GM21619 (cell line): Measurements from ENCODE around the gene TFIP11.

Source experiments
- ATAC-seq: cut with Tn5 transposase; IDR thresholded peaks from one replicate; pipeline ENCODE4 v1.9.1; 2021; ENCODE audit not compliant: unreplicated experiment

The TFIP11 gene

DNA sequence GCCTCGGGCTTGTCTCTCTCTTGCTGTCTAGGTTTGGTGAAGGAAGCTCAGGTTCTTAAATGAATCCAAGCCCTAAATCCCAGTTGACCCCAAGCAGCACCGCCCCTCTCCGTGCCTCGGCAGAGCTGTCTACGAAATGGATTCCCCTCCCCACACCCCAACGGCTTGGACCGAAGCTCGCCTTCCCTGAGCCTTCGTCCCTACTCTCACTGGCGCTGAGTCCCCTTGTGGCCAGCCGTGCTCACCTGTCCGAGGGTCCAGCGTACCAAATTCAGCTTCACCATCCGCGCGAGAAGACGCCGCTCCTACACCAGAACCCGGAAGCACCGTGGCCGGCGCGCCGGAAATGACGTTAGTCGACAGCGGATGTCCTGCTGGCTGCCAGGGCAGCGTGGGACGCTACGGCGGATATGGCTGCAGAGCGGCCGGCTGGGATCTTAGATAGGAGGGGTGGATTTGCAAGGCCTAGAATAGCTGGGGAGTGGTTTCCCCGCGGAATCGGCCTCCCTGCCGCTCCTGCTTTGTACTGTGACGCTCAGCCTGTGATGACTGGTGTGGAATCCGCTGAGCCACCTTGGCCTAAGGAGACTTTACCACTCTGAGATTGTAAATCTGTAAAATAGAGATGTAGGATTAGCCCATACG lies at the start of gene TFIP11:
TFIP11 (minus strand) TSS at position 325 of the 645 bp plus-strand sequence. CDS start 2,201 bp downstream, outside the sequence.
- peak; percentile 94 for ATAC-seq

- ATAC-seq: no peak
Observed at GRCh38 chr22:26561756-26562417, 49.6 kb upstream of the TFIP11 start.

- no peak for ATAC-seq
Observed at GRCh38 chr22:26559961-26560575, 47.8 kb upstream of the TFIP11 start.

- no peak for ATAC-seq
Observed at GRCh38 chr22:26558248-26558895, 46.1 kb upstream of the TFIP11 start.

GRCh38 chr22:26556904-26557303 lies 44.6 kb upstream of the TFIP11 start:
- no peak for ATAC-seq

DNA sequence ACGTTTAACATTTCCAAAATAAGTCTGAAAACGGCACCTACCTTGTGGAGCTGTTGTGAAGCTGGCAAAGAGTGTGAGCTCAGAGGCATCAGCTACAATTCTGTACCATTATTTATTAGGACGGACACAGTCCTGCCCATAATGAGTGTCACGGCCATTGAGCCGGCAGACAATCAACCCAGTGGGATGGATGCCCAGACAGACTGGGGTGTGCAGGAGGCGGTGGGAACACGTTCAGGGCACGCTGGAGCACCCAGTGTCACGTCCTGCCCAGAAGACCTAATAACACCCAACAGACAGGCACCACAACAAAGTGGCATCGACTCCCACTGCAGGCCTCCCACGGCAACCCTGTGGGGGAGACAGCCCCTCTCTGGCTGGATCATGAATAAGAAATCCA lies 43.2 kb upstream of the TFIP11 start:
- no peak for ATAC-seq

DNA sequence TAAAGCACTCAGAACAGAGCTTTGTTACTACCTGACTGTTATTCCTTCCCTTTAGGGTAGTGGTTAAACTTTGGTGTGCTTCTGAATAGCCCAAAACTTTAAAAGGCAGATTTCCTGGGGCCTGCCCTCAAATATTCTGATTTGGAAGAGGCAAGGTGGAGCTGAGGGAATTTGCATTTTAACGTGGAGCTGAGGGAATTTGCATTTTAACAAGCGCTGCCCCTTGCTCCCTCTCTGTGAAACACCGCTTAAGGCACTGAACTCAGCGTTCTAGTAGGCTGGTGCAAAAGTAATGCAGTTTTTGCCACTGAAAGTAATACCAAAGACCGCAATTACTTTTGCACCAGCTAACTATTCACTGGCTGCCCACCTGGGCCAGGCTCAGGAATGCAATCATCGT lies 42.7 kb upstream of the TFIP11 start:
- no peak for ATAC-seq

GRCh38 chr22:26553056-26553752 lies 40.9 kb upstream of the TFIP11 start:
- no peak for ATAC-seq

DNA sequence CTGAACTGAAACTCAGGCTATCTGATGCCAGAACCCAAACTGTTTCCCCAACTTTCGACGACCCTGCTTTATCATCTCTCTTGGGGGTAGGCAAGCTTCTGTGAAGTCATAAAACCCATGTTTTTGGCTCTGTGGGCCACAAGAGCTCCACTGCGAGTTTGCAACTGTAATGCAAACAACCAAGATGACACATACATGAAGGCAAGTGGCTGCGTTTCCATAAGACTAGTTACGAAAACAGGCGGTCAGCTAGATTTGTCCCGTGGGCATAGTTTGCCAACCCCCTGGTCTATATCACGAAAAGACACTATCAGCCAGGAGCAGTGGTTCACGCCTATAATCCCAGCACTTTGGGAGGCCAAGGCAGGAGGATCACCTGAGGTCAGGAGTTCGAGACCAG lies 40.2 kb upstream of the TFIP11 start:
- no peak for ATAC-seq

- ATAC-seq: no peak
Observed at GRCh38 chr22:26551568-26551967, 39.3 kb upstream of the TFIP11 start.

GRCh38 chr22:26550498-26551033 lies 38.3 kb upstream of the TFIP11 start:
- ATAC-seq: no peak

GRCh38 chr22:26549902-26550497 lies 37.7 kb upstream of the TFIP11 start:
- no peak for ATAC-seq

- no peak for ATAC-seq
Observed at GRCh38 chr22:26548984-26549383, 36.7 kb upstream of the TFIP11 start.

DNA sequence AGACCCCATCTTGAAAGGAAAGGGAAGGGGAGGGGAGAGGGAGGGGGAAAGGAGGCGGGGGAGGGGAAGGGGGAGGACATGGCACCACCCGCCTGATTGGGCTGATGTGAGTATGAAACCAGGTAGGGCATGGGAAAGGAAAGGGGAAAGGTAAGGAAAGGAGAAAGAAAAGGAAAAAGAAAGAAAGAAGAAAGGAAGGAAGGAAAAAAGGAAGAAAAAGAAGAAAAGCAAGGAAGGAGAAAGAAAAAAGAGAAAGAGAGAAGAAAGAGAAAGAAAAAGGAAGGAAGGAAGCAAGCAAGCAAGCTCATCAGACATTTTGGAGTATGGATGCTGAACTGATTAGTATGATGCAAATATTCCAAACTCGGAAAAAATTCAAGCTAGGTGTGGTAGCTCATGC lies 36.0 kb upstream of the TFIP11 start:
- no peak for ATAC-seq

GRCh38 chr22:26547837-26548236 lies 35.6 kb upstream of the TFIP11 start:
- no peak for ATAC-seq

- ATAC-seq: no peak
Observed at GRCh38 chr22:26547426-26547825, 35.2 kb upstream of the TFIP11 start.

DNA sequence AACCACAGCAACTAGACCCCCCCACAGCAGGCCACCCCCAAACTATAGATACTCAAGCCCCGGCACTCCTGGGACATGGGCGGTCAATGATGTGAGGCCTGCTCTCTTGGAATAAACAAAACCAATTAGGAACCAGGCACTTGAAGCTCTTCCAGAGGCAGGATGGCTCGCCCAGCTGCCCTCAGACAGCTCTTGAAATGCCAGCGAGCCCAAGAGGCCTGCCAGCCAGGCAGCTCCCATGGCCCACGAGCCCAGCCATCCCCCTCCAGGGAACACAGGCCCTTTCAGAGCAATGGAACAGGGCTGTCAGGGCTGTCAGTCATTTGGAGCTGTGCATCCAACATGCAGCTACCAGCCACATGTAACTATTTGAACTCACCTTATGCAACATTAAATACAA lies 34.0 kb upstream of the TFIP11 start:
- ATAC-seq: no peak

DNA sequence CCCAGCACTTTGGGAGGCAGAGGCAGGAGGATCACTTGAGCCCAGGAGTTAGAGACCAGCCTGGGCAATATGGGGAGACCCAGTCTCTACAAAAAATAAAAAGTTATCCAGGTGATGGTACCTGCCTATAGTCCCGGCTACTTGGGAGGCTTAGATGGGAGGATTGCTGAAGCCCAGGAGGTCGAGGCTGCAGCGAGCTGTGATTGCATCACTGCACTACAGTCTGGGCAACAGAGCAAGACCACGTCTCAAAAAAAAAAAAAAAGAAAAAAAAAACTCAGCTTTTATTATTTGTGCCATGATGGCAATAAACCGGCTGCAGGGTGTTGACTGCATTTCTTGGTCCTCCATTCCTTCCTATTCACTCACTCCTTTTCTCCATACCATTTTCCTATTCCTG lies 33.6 kb upstream of the TFIP11 start:
- ATAC-seq: no peak

DNA sequence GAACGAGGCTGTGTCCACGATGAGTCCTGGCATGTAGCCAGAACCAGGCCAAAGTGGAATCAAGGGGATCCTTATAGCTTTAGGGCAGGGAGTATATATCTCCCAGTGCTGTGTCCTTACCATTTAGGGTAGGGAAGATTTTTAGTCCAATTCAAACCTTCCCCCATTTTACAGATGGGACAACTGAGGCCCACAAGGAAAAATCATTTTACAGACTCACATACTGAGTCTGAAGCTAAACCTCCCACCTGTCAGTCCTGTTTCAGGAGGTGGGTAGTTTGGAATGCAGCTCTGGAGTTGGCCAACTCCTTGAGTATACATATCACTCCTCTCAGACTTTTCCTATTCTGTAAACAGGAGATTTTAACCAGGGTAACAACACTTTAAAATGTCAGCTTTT lies 33.1 kb upstream of the TFIP11 start:
- no peak for ATAC-seq

DNA sequence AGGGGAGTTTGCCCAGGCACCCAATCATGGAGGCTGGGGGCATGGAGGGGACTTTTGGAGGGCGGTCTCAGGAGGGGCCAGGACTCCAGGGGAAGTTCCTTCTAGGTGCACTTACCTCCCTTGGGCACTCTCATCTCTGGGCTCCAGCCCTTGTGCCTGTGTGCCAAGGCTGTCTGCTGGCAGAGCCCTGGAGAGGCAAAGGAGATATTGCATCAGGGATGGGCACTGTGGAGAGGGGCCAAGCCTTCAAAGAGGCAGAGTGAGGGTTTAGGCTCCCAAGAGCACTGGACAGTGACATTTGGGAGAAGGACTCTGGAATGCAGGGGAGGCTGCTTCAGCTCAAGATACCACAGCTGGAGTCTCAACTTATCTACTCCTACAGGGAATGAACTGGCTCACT lies 32.2 kb upstream of the TFIP11 start:
- ATAC-seq: no peak

GRCh38 chr22:26542831-26543230 lies 30.6 kb upstream of the TFIP11 start:
- no peak for ATAC-seq
